Stimulated activated CD4-positive, alpha-beta T cell treated with anti-CD3 and anti-CD28 coated beads, Interleukin-15, amount 100 ng/mL, for 24 hours (primary cell): ENCODE data around the gene GCK.
"Not testable (repeated sequence)": the region's sequence is repeated elsewhere in the genome, so short reads cannot be mapped to it uniquely, and the experiment has no call there.

Source experiments
- DNase-seq: peaks from one replicate; pipeline ENCODE4 v3.0.0-alpha.2; 2020

The GCK gene

GRCh38 chr7:44200699-44201461 is 11.6 kb upstream of the GCK start, which contains the start of gene YKT6:
TSS of gene YKT6 (plus strand) at chr7:44200978. CDS start at chr7:44201136, 158 bp downstream.
- peak; percentile 97 for DNase-seq

GRCh38 chr7:44200163-44200562 is 10.9 kb upstream of the GCK start:
- DNase-seq, result not testable (repeated sequence)

- no peak for DNase-seq
These were observed 8.2 kb upstream of the GCK start for GRCh38 chr7:44197474-44197873.

GRCh38 chr7:44196450-44196872 is 7.2 kb upstream of the GCK start:
- DNase-seq, result peak; percentile 39

GRCh38 chr7:44195889-44196288 is 6.7 kb upstream of the GCK start:
- no peak for DNase-seq

GRCh38 chr7:44194562-44195145 is 5.4 kb upstream of the GCK start:
- DNase-seq, result no peak

- DNase-seq, result peak; percentile 63
These were observed 4.8 kb upstream of the GCK start for GRCh38 chr7:44194069-44194468.

GRCh38 chr7:44193011-44193802 is 4.0 kb upstream of the GCK start:
- no peak for DNase-seq

GRCh38 chr7:44191171-44191570 is 1.9 kb upstream of the GCK start:
- DNase-seq, result no peak

- DNase-seq, result no peak
These were observed 994 bp upstream of the GCK start for GRCh38 chr7:44189993-44190872.

GRCh38 chr7:44188480-44189225 is 586 bp downstream of the GCK start:
- DNase-seq, result no peak

GRCh38 chr7:44187636-44188416 is 1.4 kb downstream of the GCK start:
- no peak for DNase-seq

GRCh38 chr7:44186736-44187135 is 2.5 kb downstream of the GCK start:
- DNase-seq, result no peak

GRCh38 chr7:44185729-44186128 is 3.5 kb downstream of the GCK start:
- DNase-seq, result no peak

- no peak for DNase-seq
These were observed 4.3 kb downstream of the GCK start for GRCh38 chr7:44184873-44185446.

- DNase-seq, result no peak
These were observed 4.9 kb downstream of the GCK start for GRCh38 chr7:44184206-44184872.

- no peak for DNase-seq
These were observed 5.9 kb downstream of the GCK start for GRCh38 chr7:44183386-44183785.

- DNase-seq, result no peak
These were observed 6.4 kb downstream of the GCK start for GRCh38 chr7:44182827-44183226.

- DNase-seq, result no peak
These were observed 8.6 kb downstream of the GCK start for GRCh38 chr7:44180631-44181030.

GRCh38 chr7:44177570-44178131 is 11.6 kb downstream of the GCK start:
- DNase-seq, result no peak
